GM19351 (cell line): ENCODE results near the gene PGRMC2.

Experiments
- ATAC-seq: cut with Tn5 transposase; IDR thresholded peaks from one replicate; pipeline ENCODE4 v1.9.1; 2021; ENCODE audit warnings: mild to moderate bottlenecking, moderate library complexity; ENCODE audit not compliant: unreplicated experiment

The PGRMC2 gene

GRCh38 chr4:128301979-128302378 lies 14.4 kb upstream of the PGRMC2 start:
- ATAC-seq = no peak

- ATAC-seq = no peak
These were observed 12.2 kb upstream of the PGRMC2 start for GRCh38 chr4:128299848-128300247.

- ATAC-seq = peak; percentile 76
These were observed 11.2 kb upstream of the PGRMC2 start for GRCh38 chr4:128298852-128299251.

GRCh38 chr4:128298146-128298758 lies 10.6 kb upstream of the PGRMC2 start:
- no peak for ATAC-seq

GRCh38 chr4:128295255-128295654 lies 7.6 kb upstream of the PGRMC2 start:
- ATAC-seq = no peak

GRCh38 chr4:128294464-128294863 lies 6.9 kb upstream of the PGRMC2 start:
- ATAC-seq = no peak

- ATAC-seq = no peak
These were observed 4.7 kb upstream of the PGRMC2 start for GRCh38 chr4:128292349-128292748.

- ATAC-seq = no peak
These were observed 3.5 kb upstream of the PGRMC2 start for GRCh38 chr4:128291096-128291495.

GRCh38 chr4:128290526-128290925 lies 2.9 kb upstream of the PGRMC2 start:
- ATAC-seq = no peak

GRCh38 chr4:128289523-128290158 lies 2.0 kb upstream of the PGRMC2 start:
- no peak for ATAC-seq

GRCh38 chr4:128288689-128289106 lies 1.1 kb upstream of the PGRMC2 start:
- ATAC-seq = peak; percentile 6

- ATAC-seq = peak; percentile 68
These were observed 467 bp upstream of the PGRMC2 start for GRCh38 chr4:128287871-128288688.

GRCh38 chr4:128286474-128287058 lies 1.0 kb downstream of the PGRMC2 start:
- peak; percentile 23 for ATAC-seq

GRCh38 chr4:128285085-128285997 lies 2.3 kb downstream of the PGRMC2 start:
- ATAC-seq = no peak

- ATAC-seq = no peak
These were observed 3.3 kb downstream of the PGRMC2 start for GRCh38 chr4:128284317-128284716.

GRCh38 chr4:128283071-128283470 lies 4.5 kb downstream of the PGRMC2 start:
- ATAC-seq = no peak

GRCh38 chr4:128282516-128282915 lies 5.1 kb downstream of the PGRMC2 start:
- ATAC-seq = no peak

- ATAC-seq = no peak
These were observed 6.3 kb downstream of the PGRMC2 start for GRCh38 chr4:128281354-128281753.

GRCh38 chr4:128279624-128280225 lies 7.9 kb downstream of the PGRMC2 start:
- no peak for ATAC-seq

- ATAC-seq = no peak
These were observed 9.8 kb downstream of the PGRMC2 start for GRCh38 chr4:128277856-128278255.
